ENCODE results near the gene SHD. TPM values are rescaled to one million over a fixed set of nuclear protein-coding genes. Genes with fewer than 3 reads are reported as not detected.

SHD gene
- total RNA-seq, 1 experiment from 2014 or later = not detected

DNA sequence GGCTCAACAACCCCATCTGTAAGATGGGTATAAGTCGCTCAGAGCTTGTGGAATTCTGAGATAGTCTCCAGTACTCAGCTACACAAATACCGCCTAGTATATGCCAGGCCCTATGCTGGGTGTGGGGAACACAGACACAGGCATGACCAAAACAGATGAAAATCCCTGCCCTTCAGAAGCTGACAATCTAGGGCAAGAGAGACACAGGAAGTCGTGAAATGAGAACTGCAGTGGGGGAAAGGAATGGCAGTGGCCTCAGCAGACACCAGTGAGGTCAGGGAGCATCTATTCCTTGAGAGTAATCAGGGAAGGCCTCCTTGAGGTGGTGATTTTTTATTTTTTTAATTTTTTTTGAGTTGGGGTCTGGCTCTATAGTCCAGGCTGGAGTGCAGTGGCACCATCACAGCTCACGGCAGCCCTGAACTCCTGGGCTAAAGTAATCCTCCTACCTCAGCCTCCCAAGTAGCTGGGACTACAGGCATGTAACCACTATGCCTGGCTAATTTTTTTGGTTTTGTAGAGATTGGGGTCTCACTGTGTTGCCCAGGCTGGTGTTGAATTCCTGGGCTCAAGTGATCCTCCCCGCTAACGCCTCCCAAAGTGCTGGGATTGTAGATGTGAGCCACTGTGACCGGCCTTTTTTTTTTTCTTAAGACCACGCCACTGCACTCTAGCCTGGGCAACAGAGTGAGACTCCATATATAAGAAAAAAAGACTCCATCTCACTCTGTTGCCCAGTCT, 19.9 kb downstream of the SHD start:
- no peaks in the 10 kb centered on the region for H3K27me3 ChIP-seq (ENCODE audit: insufficient read depth, low read depth)
- no peaks in the 10 kb centered on the region for H3K9me3 ChIP-seq (ENCODE audit: insufficient read depth, low read depth)
- POLR2A ChIA-PET (ENCODE audit: unreplicated experiment) = no interaction called here
- H2AFZ ChIP-seq = no peak overlapping the region
- no peak overlapping the region for H3K4me2 ChIP-seq
- TF ChIP-seq EZH2 (IDR thresholded peaks at IDR 0.05; ENCODE audit: low read depth) = no peak
- TF ChIP-seq, protein P1, sequence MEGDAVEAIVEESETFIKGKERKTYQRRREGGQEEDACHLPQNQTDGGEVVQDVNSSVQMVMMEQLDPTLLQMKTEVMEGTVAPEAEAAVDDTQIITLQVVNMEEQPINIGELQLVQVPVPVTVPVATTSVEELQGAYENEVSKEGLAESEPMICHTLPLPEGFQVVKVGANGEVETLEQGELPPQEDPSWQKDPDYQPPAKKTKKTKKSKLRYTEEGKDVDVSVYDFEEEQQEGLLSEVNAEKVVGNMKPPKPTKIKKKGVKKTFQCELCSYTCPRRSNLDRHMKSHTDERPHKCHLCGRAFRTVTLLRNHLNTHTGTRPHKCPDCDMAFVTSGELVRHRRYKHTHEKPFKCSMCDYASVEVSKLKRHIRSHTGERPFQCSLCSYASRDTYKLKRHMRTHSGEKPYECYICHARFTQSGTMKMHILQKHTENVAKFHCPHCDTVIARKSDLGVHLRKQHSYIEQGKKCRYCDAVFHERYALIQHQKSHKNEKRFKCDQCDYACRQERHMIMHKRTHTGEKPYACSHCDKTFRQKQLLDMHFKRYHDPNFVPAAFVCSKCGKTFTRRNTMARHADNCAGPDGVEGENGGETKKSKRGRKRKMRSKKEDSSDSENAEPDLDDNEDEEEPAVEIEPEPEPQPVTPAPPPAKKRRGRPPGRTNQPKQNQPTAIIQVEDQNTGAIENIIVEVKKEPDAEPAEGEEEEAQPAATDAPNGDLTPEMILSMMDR (conservative IDR thresholded peaks at IDR 0.05) = no peak
- intact Hi-C loops (cut with micrococcal nuclease; ENCODE audit: unreplicated experiment) = no loop called here
- no TSS peak for BruUV-seq (replicated peaks)
- H3K79me2 ChIP-seq (ENCODE audit: low read depth) = no peaks in the 10 kb centered on the region
- H3K4me3 ChIP-seq = no peak overlapping the region
- H3K4me1 ChIP-seq (replicated peaks; ENCODE audit: insufficient read depth) = no peaks in the 10 kb centered on the region
- DNase-seq = no peak
- H3K36me3 ChIP-seq (ENCODE audit: low read depth) = no peaks in the 10 kb centered on the region
- no peak overlapping the region for H3K27ac ChIP-seq
- no peaks in the 10 kb centered on the region for H4K20me1 ChIP-seq (ENCODE audit: insufficient read depth)
- no peaks in the 10 kb centered on the region for H3F3A ChIP-seq (ENCODE audit: insufficient read depth, low read depth)
- no peaks in the 10 kb centered on the region for H3K9me2 ChIP-seq (ENCODE audit: insufficient read depth)
- CTCF ChIA-PET = no interaction called here

DNA sequence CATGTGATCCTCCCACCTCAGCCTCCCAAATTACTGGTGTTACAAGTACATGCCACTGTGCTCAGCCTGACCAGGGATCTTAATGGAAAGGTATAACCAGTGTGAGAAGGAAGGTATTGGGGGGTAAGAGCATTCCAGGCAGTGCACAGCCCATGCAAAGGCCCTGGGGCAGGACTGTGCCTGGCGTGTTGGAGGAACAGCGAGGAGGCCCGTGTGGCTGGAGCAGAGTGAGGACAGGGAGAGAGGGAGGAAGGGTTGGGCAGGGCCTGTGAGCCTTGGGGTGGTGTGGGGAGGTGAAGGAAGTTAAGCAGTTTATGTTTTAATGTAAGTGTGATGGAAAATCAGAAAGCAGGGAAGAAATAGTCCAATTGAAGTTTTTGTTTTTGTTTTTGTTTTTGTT, 21.5 kb downstream of the SHD start:
- Histone ChIP-seq H3K4me1 (replicated peaks; ENCODE audit: insufficient read depth) (no peaks in the 10 kb centered on the region), H3K79me2 (ENCODE audit: low read depth) (no peaks in the 10 kb centered on the region), H3K4me2 (no peak overlapping the region), H3F3A (ENCODE audit: insufficient read depth, low read depth) (no peaks in the 10 kb centered on the region; the same call in 1 of the 2 replicates), H4K20me1 (ENCODE audit: insufficient read depth) (no peaks in the 10 kb centered on the region), H3K9me3 (ENCODE audit: insufficient read depth, low read depth) (no peaks in the 10 kb centered on the region), H3K36me3 (ENCODE audit: low read depth) (no peaks in the 10 kb centered on the region), H3K9me2 (ENCODE audit: insufficient read depth) (no peaks in the 10 kb centered on the region), H3K4me3 (no peak overlapping the region), H3K27ac (no peak overlapping the region), H2AFZ (no peak overlapping the region), H3K27me3 (ENCODE audit: insufficient read depth, low read depth) (no peaks in the 10 kb centered on the region)
- ChIA-PET CTCF (no interaction called here), POLR2A (ENCODE audit: unreplicated experiment) (no interaction called here)
- DNase-seq = no peak
- intact Hi-C loops (cut with micrococcal nuclease; ENCODE audit: unreplicated experiment) = no loop called here
- no peak for TF ChIP-seq EZH2 (IDR thresholded peaks at IDR 0.05; ENCODE audit: low read depth)
- TF ChIP-seq, protein P1 (conservative IDR thresholded peaks at IDR 0.05) = no peak
- no TSS peak for BruUV-seq (replicated peaks)

DNA sequence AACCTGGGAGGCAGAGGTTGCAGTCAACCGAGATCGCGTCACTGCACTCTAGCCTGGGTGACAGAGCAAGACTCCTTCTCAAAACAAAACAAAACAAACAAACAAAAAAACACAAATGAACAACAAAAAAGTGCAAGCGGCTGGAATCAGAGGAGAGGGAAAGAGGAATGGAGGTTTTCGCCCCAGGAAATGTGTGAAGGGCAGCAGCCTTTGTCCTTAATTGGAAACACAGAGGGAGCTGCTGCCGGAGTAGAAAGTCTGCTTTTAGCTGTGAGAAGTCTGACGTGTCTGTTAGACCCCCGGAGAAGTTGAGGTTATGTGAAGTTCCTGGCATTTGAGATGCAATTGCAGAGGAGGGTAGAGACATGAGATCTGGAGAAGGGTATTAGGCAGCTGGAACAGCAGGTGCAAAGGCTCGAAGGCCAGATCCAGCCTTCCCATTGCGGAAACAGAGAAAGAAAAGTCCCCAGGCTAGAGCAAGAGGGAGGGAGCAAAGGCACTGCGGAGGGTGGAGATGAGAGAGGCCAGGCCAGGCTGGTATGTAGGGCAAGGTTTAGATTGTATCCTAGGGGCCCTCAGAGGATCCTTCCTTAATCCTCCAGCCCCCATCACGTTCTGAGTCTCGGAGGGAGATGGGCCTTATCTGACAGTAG, 22.6 kb downstream of the SHD start:
- POLR2A ChIA-PET (ENCODE audit: unreplicated experiment) = interaction anchor here (0.6 kb wide), 1 partner anchor 89 kb away, joined by 3 read pairs; no protein-coding TSS in a partner anchor
- no peak overlapping the region for H3K4me3 ChIP-seq
- no peak overlapping the region for H2AFZ ChIP-seq
- intact Hi-C loops (cut with micrococcal nuclease; ENCODE audit: unreplicated experiment) = no loop called here
- no peak for TF ChIP-seq EZH2 (IDR thresholded peaks at IDR 0.05; ENCODE audit: low read depth)
- TF ChIP-seq, protein P1 (conservative IDR thresholded peaks at IDR 0.05) = no peak
- H4K20me1 ChIP-seq (ENCODE audit: insufficient read depth) = no peaks in the 10 kb centered on the region
- peak overlapping the region; percentile 2; the same call in 1 of the 2 replicates for H3K4me2 ChIP-seq
- CTCF ChIA-PET = no interaction called here
- BruUV-seq (replicated peaks) = no TSS peak
- H3K9me3 ChIP-seq (ENCODE audit: insufficient read depth, low read depth) = no peaks in the 10 kb centered on the region
- DNase-seq = no peak
- H3K27ac ChIP-seq = no peak overlapping the region
- no peaks in the 10 kb centered on the region for H3K79me2 ChIP-seq (ENCODE audit: low read depth)
- H3K4me1 ChIP-seq (replicated peaks; ENCODE audit: insufficient read depth) = no peaks in the 10 kb centered on the region
- no peaks in the 10 kb centered on the region for H3K36me3 ChIP-seq (ENCODE audit: low read depth)
- no peaks in the 10 kb centered on the region for H3K9me2 ChIP-seq (ENCODE audit: insufficient read depth)
- H3F3A ChIP-seq (ENCODE audit: insufficient read depth, low read depth) = no peaks in the 10 kb centered on the region; the same call in 1 of the 2 replicates
- H3K27me3 ChIP-seq (ENCODE audit: insufficient read depth, low read depth) = no peaks in the 10 kb centered on the region
